Measurements from ENCODE around the gene TBC1D8. TPM values are rescaled to one million over a fixed set of nuclear protein-coding genes. Genes with fewer than 3 reads are reported as not detected.

The TBC1D8 gene
- total RNA-seq, 1 donor from 2014 or later = 19.9 TPM

DNA sequence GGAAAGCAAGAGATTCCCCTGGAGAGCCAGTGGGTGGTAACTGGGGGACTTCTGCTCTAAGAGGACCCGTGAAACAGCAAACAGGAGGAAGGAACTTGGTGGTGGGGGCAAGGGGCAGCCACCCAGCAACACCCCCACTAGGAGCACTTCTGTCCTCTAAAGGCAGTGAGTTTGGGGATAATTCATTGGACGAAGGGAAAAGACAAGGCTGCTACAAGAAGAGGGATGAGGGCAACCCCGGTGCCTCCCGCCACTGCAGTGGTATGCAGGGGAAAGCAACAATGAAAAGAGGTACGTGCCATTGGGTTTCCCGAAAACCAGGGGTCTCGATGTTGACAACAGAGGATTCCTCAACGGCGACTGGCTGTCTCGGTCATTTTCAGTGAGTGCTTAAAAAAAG lies 140.0 kb downstream of the TBC1D8 start:
- intact Hi-C loops (cut with DNase I) = loop anchor here (5.0 kb wide), 1 partner anchor 141 kb away; the partner anchor contains the start of gene TBC1D8
- ATAC-seq = no peak

DNA sequence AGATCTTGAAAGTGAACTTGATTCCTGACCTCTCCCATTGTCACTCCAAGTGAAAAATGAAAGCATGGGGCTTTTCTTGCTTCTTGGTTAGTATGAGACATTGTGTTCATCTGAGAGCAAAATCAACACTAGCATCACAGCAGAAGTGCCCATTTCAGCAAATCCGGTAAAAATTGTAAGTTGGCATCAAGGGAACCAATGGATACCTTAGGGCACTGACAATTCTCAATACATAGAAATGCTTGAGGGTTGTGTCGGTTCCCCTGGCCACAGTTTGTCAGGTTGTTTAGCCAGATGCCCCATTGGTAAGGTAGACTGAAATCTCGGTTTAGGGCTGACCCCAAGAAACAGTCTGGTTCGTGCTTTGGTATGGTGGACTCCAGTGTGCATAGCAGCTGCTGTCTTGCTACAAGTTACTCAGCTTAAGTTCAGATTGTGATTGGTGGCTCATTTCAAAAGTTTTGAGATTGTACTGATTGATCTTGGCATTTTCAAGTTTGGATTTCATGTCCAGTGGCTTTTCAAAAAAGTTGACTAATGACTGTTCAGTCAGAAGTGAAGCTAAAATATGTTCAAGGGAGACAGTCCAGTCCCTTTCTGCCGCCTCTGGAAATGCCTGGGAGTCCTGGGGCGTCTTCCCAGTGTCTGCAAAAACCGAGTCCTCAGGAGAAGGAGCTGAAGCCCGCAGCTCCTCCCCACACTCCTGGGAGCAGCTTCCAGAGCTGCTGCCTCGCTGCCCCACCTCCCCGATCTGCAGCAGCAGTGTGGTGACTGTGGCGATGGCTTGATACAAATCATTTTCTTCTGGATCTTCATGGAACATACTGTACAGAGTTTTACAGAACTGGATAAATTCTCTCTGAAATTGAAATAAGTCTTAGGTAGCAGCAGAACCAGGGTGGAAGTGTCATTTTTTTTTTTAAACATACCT lies 143.5 kb downstream of the TBC1D8 start:
- Histone ChIP-seq H3K27ac (no peak overlapping the region), H3K36me3 (peaks cover 71% of the 10 kb centered on the region), H3K4me1 (peaks cover 24% of the 10 kb centered on the region), H3K27me3 (no peaks in the 10 kb centered on the region), H3K4me3 (no peak overlapping the region), H3K9me3 (no peaks in the 10 kb centered on the region)
- TF ChIP-seq, protein P1, sequence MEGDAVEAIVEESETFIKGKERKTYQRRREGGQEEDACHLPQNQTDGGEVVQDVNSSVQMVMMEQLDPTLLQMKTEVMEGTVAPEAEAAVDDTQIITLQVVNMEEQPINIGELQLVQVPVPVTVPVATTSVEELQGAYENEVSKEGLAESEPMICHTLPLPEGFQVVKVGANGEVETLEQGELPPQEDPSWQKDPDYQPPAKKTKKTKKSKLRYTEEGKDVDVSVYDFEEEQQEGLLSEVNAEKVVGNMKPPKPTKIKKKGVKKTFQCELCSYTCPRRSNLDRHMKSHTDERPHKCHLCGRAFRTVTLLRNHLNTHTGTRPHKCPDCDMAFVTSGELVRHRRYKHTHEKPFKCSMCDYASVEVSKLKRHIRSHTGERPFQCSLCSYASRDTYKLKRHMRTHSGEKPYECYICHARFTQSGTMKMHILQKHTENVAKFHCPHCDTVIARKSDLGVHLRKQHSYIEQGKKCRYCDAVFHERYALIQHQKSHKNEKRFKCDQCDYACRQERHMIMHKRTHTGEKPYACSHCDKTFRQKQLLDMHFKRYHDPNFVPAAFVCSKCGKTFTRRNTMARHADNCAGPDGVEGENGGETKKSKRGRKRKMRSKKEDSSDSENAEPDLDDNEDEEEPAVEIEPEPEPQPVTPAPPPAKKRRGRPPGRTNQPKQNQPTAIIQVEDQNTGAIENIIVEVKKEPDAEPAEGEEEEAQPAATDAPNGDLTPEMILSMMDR (IDR thresholded peaks at IDR 0.05) = no peak
- intact Hi-C loops (cut with DNase I) = no loop called here
- DNase-seq (no peak), ATAC-seq (no peak)

More for the DNA sequence above, 140.0 kb downstream of the TBC1D8 start:
- TF ChIP-seq, protein P1 (IDR thresholded peaks at IDR 0.05) = no peak
- H3K4me1 ChIP-seq = no peaks in the 10 kb centered on the region
- no peak overlapping the region for H3K27ac ChIP-seq
- H3K36me3 ChIP-seq = peaks cover 46% of the 10 kb centered on the region
- no peaks in the 10 kb centered on the region for H3K9me3 ChIP-seq
- H3K4me3 ChIP-seq = no peak overlapping the region
- no peaks in the 10 kb centered on the region for H3K27me3 ChIP-seq
- no peak for DNase-seq

DNA sequence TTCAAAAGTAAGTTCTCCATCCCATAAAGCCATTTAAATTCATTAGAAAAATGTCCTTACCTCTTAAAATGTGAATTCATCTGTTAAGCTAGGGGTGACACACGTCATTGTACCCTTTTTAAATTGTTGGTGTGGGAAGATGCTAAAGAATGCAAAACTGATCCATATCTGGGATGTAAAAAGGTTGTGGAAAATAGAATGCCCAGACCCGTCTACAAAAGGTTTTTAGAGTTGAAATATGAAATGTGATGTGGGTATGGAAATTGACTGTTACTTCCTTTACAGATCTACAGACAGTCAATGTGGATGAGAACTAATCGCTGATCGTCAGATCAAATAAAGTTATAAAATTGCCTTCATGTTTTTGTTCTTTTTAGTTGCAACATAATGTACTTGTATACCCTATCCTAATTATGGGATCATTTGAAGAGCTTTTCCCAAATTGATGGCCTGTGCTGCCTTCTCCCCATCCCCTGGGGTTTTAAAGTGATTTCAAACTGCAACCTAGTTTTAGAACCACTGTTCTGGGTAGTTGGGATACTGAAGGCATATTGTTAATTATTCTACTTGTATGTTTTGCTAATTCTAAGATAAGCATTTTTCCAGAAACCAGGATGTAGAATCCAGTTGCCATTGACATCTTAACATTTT lies 145.0 kb downstream of the TBC1D8 start:
- TF ChIP-seq, protein P1 (IDR thresholded peaks at IDR 0.05) = no peak
- intact Hi-C loops (cut with DNase I) = no loop called here
- H3K36me3 ChIP-seq = peaks cover 67% of the 10 kb centered on the region

DNA sequence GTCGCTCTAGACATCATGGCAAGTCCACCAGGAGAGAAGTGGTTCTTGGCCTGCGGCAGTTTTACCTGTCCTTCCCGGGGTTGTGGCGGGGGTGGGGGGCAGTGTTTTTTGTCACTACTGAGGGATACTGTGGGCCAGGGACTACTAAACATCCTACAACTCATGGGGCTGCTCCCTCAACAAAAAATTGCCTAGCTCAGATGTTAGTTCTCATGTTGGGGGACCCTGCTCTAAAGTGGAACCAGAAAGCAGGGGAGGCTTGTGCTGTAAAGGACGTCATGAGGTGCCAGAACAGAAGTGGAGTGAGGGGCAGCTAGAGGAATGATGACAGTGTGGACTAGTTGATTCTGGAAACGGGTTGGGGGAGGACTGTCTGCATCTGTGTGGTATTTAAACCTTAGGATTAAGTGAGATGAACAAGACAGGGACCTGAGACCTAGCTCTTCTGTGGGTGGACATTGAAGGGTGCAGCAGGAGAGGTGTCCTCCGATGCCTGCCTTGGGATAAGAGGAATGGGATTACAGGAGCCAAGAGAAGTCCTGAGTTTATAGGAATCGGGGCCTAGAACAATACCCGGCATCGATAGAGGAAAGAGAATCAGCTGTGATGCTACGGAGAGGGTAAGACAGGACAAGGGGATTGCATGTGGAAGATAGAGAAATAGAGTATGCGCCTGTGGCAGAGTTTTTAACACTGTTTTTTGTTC lies 146.4 kb downstream of the TBC1D8 start:
- H3K4me1 ChIP-seq = peaks cover 24% of the 10 kb centered on the region
- intact Hi-C loops (cut with DNase I) = no loop called here
- H3K4me3 ChIP-seq = no peak overlapping the region

More for the DNA sequence above, 145.0 kb downstream of the TBC1D8 start:
- no peak overlapping the region for H3K4me3 ChIP-seq
- no peaks in the 10 kb centered on the region for H3K27me3 ChIP-seq
- no peaks in the 10 kb centered on the region for H3K9me3 ChIP-seq
- DNase-seq (no peak), ATAC-seq (no peak)
- H3K27ac ChIP-seq = no peak overlapping the region
- H3K4me1 ChIP-seq = peaks cover 24% of the 10 kb centered on the region

DNA sequence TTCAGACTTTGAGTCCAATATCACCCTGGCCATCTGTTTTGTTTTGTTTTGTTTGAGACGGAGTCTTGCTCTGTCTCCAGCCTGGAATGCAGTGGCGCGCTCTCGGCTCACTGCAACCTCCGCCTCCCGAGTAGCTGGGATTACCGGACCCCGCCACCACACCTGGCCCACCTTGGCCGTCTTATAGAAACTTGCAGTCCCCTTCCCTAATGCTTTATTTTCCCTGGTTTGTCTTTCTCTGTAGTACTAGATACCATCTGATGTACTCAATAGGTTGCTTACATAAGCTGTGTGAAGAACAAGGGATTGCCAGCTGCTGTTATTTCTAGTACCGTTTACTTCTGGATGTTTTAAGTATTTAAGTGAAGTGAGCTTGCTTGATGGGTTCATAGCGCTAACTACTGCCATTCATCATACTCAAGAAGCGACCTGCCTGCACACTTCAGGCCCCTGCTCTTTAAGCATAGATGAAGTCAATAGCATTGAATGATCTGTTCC lies 147.9 kb downstream of the TBC1D8 start:
- intact Hi-C loops (cut with DNase I) = no loop called here
- peak overlapping the region; percentile 93 for H3K4me3 ChIP-seq
- DNase-seq = no peak
- peaks cover 52% of the 10 kb centered on the region for H3K36me3 ChIP-seq
- no peaks in the 10 kb centered on the region for H3K9me3 ChIP-seq
- H3K27ac ChIP-seq = peak overlapping the region; percentile 92
- peaks cover 24% of the 10 kb centered on the region for H3K4me1 ChIP-seq
- TF ChIP-seq, protein P1 (IDR thresholded peaks at IDR 0.05) = no peak
- H3K27me3 ChIP-seq = no peaks in the 10 kb centered on the region
- no peak for ATAC-seq

More for the DNA sequence above, 146.4 kb downstream of the TBC1D8 start:
- Histone ChIP-seq H3K36me3 (peaks cover 53% of the 10 kb centered on the region), H3K27me3 (no peaks in the 10 kb centered on the region), H3K9me3 (no peaks in the 10 kb centered on the region), H3K27ac (no peak overlapping the region)
- DNase-seq (no peak), ATAC-seq (no peak)
- TF ChIP-seq, protein P1 (IDR thresholded peaks at IDR 0.05) = no peak
